Tibial nerve (tissue), 4 donors: Measurements from ENCODE around the gene MYRFL.

Source experiments
- CTCF ChIP-seq, 5 experiments: fragments of 200-600 bp in 3 of 5; fragments of 450-650 bp in 2 of 5; sonication (generic) in 3 of 5; IDR thresholded peaks; one replicate each; pipeline ENCODE4 v1.5.1; 2016 to 2019; ENCODE audit warnings: antibody characterized with exemption in 5 of 5, mild to moderate bottlenecking in 3 of 5, moderate library complexity in 2 of 5
- EP300 ChIP-seq, 2 donors: sonication (generic); formaldehyde crosslinking; IDR thresholded peaks; one replicate each; pipeline ENCODE4 v1.6.1; 2017; ENCODE audit warnings: antibody characterized with exemption in 2 of 2, mild to moderate bottlenecking in 1 of 2

- TF ChIP-seq CTCF (IDR thresholded peaks at IDR 0.05) (no peak), EP300 (IDR thresholded peaks at IDR 0.05) (no peak)
Measured at GRCh38 chr12:69837657-69838415, 12.8 kb downstream of the MYRFL start.
